GM23248 (cell line): Measurements from ENCODE around the gene TADA3. TPM values are rescaled to one million over a fixed set of nuclear protein-coding genes. Genes with fewer than 3 reads are reported as not detected.

Source experiments
- DNase-seq: peaks from one replicate; pipeline ENCODE4 v3.0.0-alpha.2; 2015
- H2AFZ ChIP-seq: fragments of 200-600 bp; sonication (generic); 2 replicates; pipeline ENCODE4 v1.6.1; 2016; ENCODE audit warnings: antibody characterized with exemption
- H3F3A ChIP-seq: fragments of 200-600 bp; sonication (generic); 2 replicates; pipeline ENCODE4 v1.6.1; 2016; ENCODE audit warnings: mild to moderate bottlenecking, antibody characterized with exemption, mixed run types; ENCODE audit not compliant: insufficient read depth
- H3K27ac ChIP-seq: fragments of 200-600 bp; sonication (generic); 2 replicates; pipeline ENCODE4 v1.5.1; 2016; ENCODE audit warnings: mild to moderate bottlenecking
- H3K27me3 ChIP-seq: fragments of 200-600 bp; sonication (generic); replicated peaks from 2 replicates; pipeline ENCODE4 v1.6.1; 2016; ENCODE audit warnings: mild to moderate bottlenecking; ENCODE audit not compliant: insufficient read depth
- H3K36me3 ChIP-seq: fragments of 200-600 bp; sonication (generic); 2 replicates; pipeline ENCODE4 v1.6.1; 2016; ENCODE audit warnings: low read depth, mild to moderate bottlenecking
- H3K4me1 ChIP-seq: fragments of 200-600 bp; sonication (generic); 2 replicates; pipeline ENCODE4 v1.6.1; 2016; ENCODE audit warnings: mild to moderate bottlenecking; ENCODE audit not compliant: insufficient read depth
- H3K4me2 ChIP-seq: fragments of 200-600 bp; sonication (generic); one replicate; pipeline ENCODE4 v1.6.1; 2016; ENCODE audit warnings: mild to moderate bottlenecking; ENCODE audit not compliant: unreplicated experiment
- H3K4me3 ChIP-seq: fragments of 200-600 bp; sonication (generic); 2 replicates; pipeline ENCODE4 v1.5.1; 2016; ENCODE audit warnings: mild to moderate bottlenecking
- H3K79me2 ChIP-seq: fragments of 200-600 bp; sonication (generic); 2 replicates; pipeline ENCODE4 v1.6.1; 2016; ENCODE audit warnings: mild to moderate bottlenecking; ENCODE audit not compliant: insufficient read depth
- H3K9ac ChIP-seq: fragments of 200-600 bp; sonication (generic); 2 replicates; pipeline ENCODE4 v1.6.1; 2016; ENCODE audit warnings: mild to moderate bottlenecking
- H3K9me2 ChIP-seq: fragments of 200-600 bp; sonication (generic); 2 replicates; pipeline ENCODE4 v1.6.1; 2016; ENCODE audit warnings: mixed run types, mild to moderate bottlenecking, moderate library complexity; ENCODE audit not compliant: insufficient read depth
- H3K9me3 ChIP-seq: fragments of 200-600 bp; sonication (generic); one replicate; pipeline ENCODE4 v1.6.1; 2017; ENCODE audit warnings: low read depth
- H4K20me1 ChIP-seq: fragments of 200-600 bp; sonication (generic); 2 replicates; pipeline ENCODE4 v1.6.0; 2016; ENCODE audit not compliant: insufficient read depth
- EZH2 ChIP-seq: fragments of 200-600 bp; sonication (generic); IDR thresholded peaks from 2 replicates; pipeline ENCODE4 v1.6.1; 2018; ENCODE audit warnings: antibody characterized with exemption, mild to moderate bottlenecking; ENCODE audit not compliant: insufficient read depth, poor library complexity, severe bottlenecking
- EZH2phosphoT487 ChIP-seq: fragments of 200-600 bp; sonication (generic); IDR thresholded peaks from 2 replicates; pipeline ENCODE4 v1.6.1; 2018; ENCODE audit warnings: antibody characterized with exemption, moderate library complexity, mild to moderate bottlenecking, low read depth; ENCODE audit not compliant: insufficient read depth
- WGBS, 2 experiments: methylation state at CpG; one replicate each; pipeline ENCODE4 v1.1.6; 2015 to 2017; ENCODE audit warnings: low lambda C conversion rate in 2 of 2, low coverage in 1 of 2; ENCODE audit errors: missing lambda C conversion rate in 2 of 2; 5-methylcytosine and 5-hydroxymethylcytosine counted together
- in situ Hi-C: fragments of 300-500 bp; cut with MboI; formaldehyde crosslinking; loops from 2 replicates; pipeline ENCODE4 v1.15.0; 2020
- polyA plus RNA-seq: library from polyadenylated mRNA; unstranded; fragments of >200 nt; fragmentation: Nextera tagmentation; extraction: Ambion mirVana; gene quantifications from 2 replicates; pipeline ENCODE4 v1.2.1, GENCODE V29; 2016
- total RNA-seq: library from RNA; depleted of rRNA; stranded (reverse); fragments of >200 nt; shearing (Covaris generic); gene quantifications from 2 replicates; pipeline ENCODE4 v1.2.3, GENCODE V29; 2014

TADA3 gene
- total and polyA plus RNA-seq, 2 experiments from 2014 or later: 85.1 to 135 TPM

- H3K27me3 ChIP-seq: no peaks in the 10 kb centered on the region
- no peak overlapping the region for H3K4me2 ChIP-seq
- H3K79me2 ChIP-seq: no peaks in the 10 kb centered on the region
- H3K36me3 ChIP-seq: peaks cover 7% of the 10 kb centered on the region; the same call in 1 of the 2 replicates
- H3K27ac ChIP-seq: no peak overlapping the region
- WGBS, 2 experiments: 97 to 98% methylated on average over 17 of the region's 17 CpGs
- no peaks in the 10 kb centered on the region for H3K9me2 ChIP-seq
- 0 out of 2 replicates have a peak, but pooled peaks cover 6% of the 10 kb centered on the region for H3F3A ChIP-seq
- H3K9ac ChIP-seq: no peak overlapping the region
- H3K4me3 ChIP-seq: no peak overlapping the region
- no peaks in the 10 kb centered on the region for H3K9me3 ChIP-seq
- H3K4me1 ChIP-seq: no peaks in the 10 kb centered on the region
- in situ Hi-C loops: no loop called here
- TF ChIP-seq EZH2 (no peak), EZH2phosphoT487 (no peak)
- no peaks in the 10 kb centered on the region for H4K20me1 ChIP-seq
- DNase-seq: no peak
- H2AFZ ChIP-seq: no peak overlapping the region
Observed at GRCh38 chr3:9828801-9829755, 36.8 kb upstream of the TADA3 start.

DNA sequence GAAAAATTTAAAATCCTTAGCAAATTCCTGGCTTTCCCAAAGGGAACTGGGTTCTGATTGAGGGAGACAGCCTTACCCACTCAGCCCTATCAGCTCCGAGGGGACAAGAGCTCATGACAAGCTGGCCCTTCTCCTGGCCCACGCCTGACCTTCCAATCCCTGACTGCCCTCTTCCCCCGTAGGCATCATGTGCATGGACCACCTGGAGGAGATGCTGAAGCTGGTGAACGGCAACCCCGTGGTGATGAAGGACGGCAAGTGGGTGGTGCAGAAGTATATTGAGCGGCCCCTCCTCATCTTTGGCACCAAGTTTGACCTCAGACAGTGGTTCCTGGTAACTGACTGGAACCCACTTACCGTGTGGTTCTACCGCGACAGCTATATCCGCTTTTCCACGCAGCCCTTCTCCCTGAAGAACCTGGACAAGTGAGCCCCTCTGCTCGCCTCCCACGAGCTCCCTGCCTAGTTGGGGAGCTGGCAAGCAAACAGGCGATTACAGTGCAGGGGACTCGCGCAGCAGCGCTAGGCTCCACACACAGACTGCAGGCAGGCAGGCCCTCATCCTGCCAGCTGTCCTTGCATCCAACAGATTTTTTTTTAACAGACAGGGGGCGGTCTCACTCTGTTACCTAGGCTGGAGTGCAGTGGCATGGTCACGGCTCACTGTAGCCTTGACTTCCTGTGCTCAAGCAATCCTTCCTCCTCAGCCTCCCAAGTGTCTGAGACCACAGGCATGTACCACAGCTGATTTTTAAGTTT, 34.7 kb upstream of the TADA3 start:
- H3K9me3 ChIP-seq: no peaks in the 10 kb centered on the region
- TF ChIP-seq EZH2phosphoT487 (no peak), EZH2 (no peak)
- H3F3A ChIP-seq: 0 out of 2 replicates have a peak, but pooled peaks cover 6% of the 10 kb centered on the region
- no peak overlapping the region for H3K27ac ChIP-seq
- H3K9me2 ChIP-seq: no peaks in the 10 kb centered on the region
- H2AFZ ChIP-seq: no peak overlapping the region
- DNase-seq: peak; percentile 33
- H3K79me2 ChIP-seq: no peaks in the 10 kb centered on the region
- H3K4me3 ChIP-seq: no peak overlapping the region
- in situ Hi-C loops: no loop called here
- no peak overlapping the region for H3K4me2 ChIP-seq
- 73 to 79% methylated on average over 20 of the region's 20 CpGs for WGBS, 2 experiments
- H3K27me3 ChIP-seq: no peaks in the 10 kb centered on the region
- no peaks in the 10 kb centered on the region for H3K4me1 ChIP-seq
- peaks cover 7% of the 10 kb centered on the region; the same call in 1 of the 2 replicates for H3K36me3 ChIP-seq
- no peak overlapping the region for H3K9ac ChIP-seq
- H4K20me1 ChIP-seq: no peaks in the 10 kb centered on the region

GRCh38 chr3:9825451-9826040, 33.3 kb upstream of the TADA3 start:
- Histone ChIP-seq H3F3A (no peaks in the 10 kb centered on the region), H3K79me2 (no peaks in the 10 kb centered on the region), H3K9ac (no peak overlapping the region), H3K9me2 (no peaks in the 10 kb centered on the region), H3K4me3 (no peak overlapping the region), H3K4me2 (no peak overlapping the region), H3K27me3 (no peaks in the 10 kb centered on the region), H3K36me3 (peaks cover 7% of the 10 kb centered on the region; the same call in 1 of the 2 replicates), H3K4me1 (no peaks in the 10 kb centered on the region), H2AFZ (no peak overlapping the region), H3K9me3 (no peaks in the 10 kb centered on the region), H4K20me1 (no peaks in the 10 kb centered on the region), H3K27ac (no peak overlapping the region)
- WGBS, 2 experiments: 87 to 89% methylated on average over 13 to 14 of the region's 14 CpGs
- TF ChIP-seq EZH2phosphoT487: no peak
- in situ Hi-C loops: no loop called here
- DNase-seq: no peak

DNA sequence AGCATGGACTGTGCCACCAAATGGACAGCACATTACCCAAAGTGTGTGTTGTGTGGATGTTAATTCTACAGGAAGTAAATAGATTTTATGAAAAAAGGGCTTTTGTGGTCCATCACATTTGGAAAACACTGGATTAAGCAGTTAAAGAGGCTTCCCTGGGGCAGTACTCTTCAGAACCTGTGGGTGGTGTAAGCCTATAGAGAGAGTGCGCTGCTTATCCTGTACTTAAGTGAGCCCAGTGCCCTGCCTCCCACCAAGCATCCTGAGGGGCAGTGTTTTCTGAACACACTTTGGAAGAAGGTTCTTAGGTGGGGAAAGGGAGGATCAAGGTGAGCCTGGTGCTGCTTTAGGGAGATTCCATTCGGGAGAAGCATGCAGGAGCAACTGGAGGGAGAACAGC, 28.7 kb upstream of the TADA3 start:
- no peaks in the 10 kb centered on the region for H3F3A ChIP-seq
- no peak overlapping the region for H3K9ac ChIP-seq
- H3K79me2 ChIP-seq: no peaks in the 10 kb centered on the region
- WGBS, 2 experiments: 80 to 89% methylated on average over 2 of the region's 2 CpGs
- no peaks in the 10 kb centered on the region for H3K9me2 ChIP-seq
- H3K4me3 ChIP-seq: no peak overlapping the region
- in situ Hi-C loops: no loop called here
- H2AFZ ChIP-seq: no peak overlapping the region
- peak; percentile 31 for DNase-seq
- no peaks in the 10 kb centered on the region for H3K4me1 ChIP-seq
- H3K36me3 ChIP-seq: peaks cover 3% of the 10 kb centered on the region; the same call in 1 of the 2 replicates
- no peak overlapping the region for H3K27ac ChIP-seq
- no peaks in the 10 kb centered on the region for H4K20me1 ChIP-seq
- no peaks in the 10 kb centered on the region for H3K27me3 ChIP-seq
- H3K9me3 ChIP-seq: no peaks in the 10 kb centered on the region
- no peak overlapping the region for H3K4me2 ChIP-seq
- no peak for TF ChIP-seq EZH2phosphoT487
- no peak for TF ChIP-seq EZH2
